Smooth muscle cell of the brain vasculature (primary cell): ENCODE measurements around the gene C6orf118.
A peak's percentile ranks its signal among the peaks of the same experiment; 100 is the strongest.

Experiments used
- DNase-seq: peaks from one replicate; pipeline ENCODE4 v3.0.0-alpha.2; 2012; ENCODE audit warnings: low read depth, low spot score

The C6orf118 gene

GRCh38 chr6:165308926-165309731 lies at the start of gene C6orf118:
C6orf118 (minus strand) TSS chr6:165309605; CDS start chr6:165309586, 19 bp downstream.
- DNase-seq = peak; percentile 67

- no peak for DNase-seq
These were observed 36.3 kb upstream of the C6orf118 start for GRCh38 chr6:165345700-165346099.

GRCh38 chr6:165340532-165340931 lies 31.1 kb upstream of the C6orf118 start:
- DNase-seq = no peak

- DNase-seq = no peak
These were observed 16.2 kb upstream of the C6orf118 start for GRCh38 chr6:165325609-165326008.

- no peak for DNase-seq
These were observed 12.2 kb upstream of the C6orf118 start for GRCh38 chr6:165321555-165322145.

- no peak for DNase-seq
These were observed 11.7 kb upstream of the C6orf118 start for GRCh38 chr6:165321150-165321549.

- no peak for DNase-seq
These were observed 8.3 kb upstream of the C6orf118 start for GRCh38 chr6:165317723-165318122.

GRCh38 chr6:165306955-165307354 lies 2.5 kb downstream of the C6orf118 start:
- no peak for DNase-seq

- no peak for DNase-seq
These were observed 7.8 kb downstream of the C6orf118 start for GRCh38 chr6:165301372-165302246.

GRCh38 chr6:165300422-165300936 lies 8.9 kb downstream of the C6orf118 start:
- no peak for DNase-seq

- no peak for DNase-seq
These were observed 10.5 kb downstream of the C6orf118 start for GRCh38 chr6:165298875-165299274.

- DNase-seq = no peak
These were observed 11.0 kb downstream of the C6orf118 start for GRCh38 chr6:165298402-165298801.

GRCh38 chr6:165292657-165293056 lies 16.7 kb downstream of the C6orf118 start:
- no peak for DNase-seq

GRCh38 chr6:165274611-165275010 lies 34.8 kb downstream of the C6orf118 start:
- DNase-seq = no peak

- DNase-seq = no peak
These were observed 36.8 kb downstream of the C6orf118 start for GRCh38 chr6:165272585-165272984.

GRCh38 chr6:165268987-165269386 lies 40.4 kb downstream of the C6orf118 start:
- DNase-seq = no peak

GRCh38 chr6:165266621-165267020 lies 42.8 kb downstream of the C6orf118 start:
- DNase-seq = no peak

GRCh38 chr6:165266191-165266590 lies 43.2 kb downstream of the C6orf118 start:
- DNase-seq = no peak

GRCh38 chr6:165260462-165260861 lies 48.9 kb downstream of the C6orf118 start:
- DNase-seq = no peak

GRCh38 chr6:165249808-165250207 lies 59.6 kb downstream of the C6orf118 start:
- no peak for DNase-seq

GRCh38 chr6:165245701-165246100 lies 63.7 kb downstream of the C6orf118 start:
- no peak for DNase-seq

- DNase-seq = no peak
These were observed 64.1 kb downstream of the C6orf118 start for GRCh38 chr6:165245287-165245686.
